ENCODE results near the gene LCN1. TPM values are rescaled to one million over a fixed set of nuclear protein-coding genes. Genes with fewer than 3 reads are reported as not detected.

The LCN1 gene
- total RNA-seq, 4 donors from 2014 or later, result not detected

GRCh38 chr9:135480071-135480939 lies 40.9 kb upstream of the LCN1 start:
- DNase-seq, result no peak
- H3K4me3 ChIP-seq, result peak overlapping the region; percentile 56 to 95 (median 82)
- no peak for TF ChIP-seq POLR2A (IDR thresholded peaks at IDR 0.05)
- no peak for TF ChIP-seq CTCF (IDR thresholded peaks at IDR 0.05)
- intact Hi-C loops (cut with DNase I), result no loop called here
- H3K36me3 ChIP-seq, result peaks cover 0 to 21% (median 4%) of the 10 kb centered on the region in 3 donors
- WGBS, 2 donors, result 0% methylated on average over 2 of the region's 76 CpGs; no CpG with 5 or more reads in 1 of the 2 donors
- H3K9me3 ChIP-seq, result no peaks in the 10 kb centered on the region
- H3K27me3 ChIP-seq, result no peaks in the 10 kb centered on the region
- peak overlapping the region; percentile 42 to 86 (median 65) for H3K27ac ChIP-seq
- peaks cover 0 to 28% (median 13%) of the 10 kb centered on the region in 3 donors for H3K4me1 ChIP-seq

GRCh38 chr9:135480940-135481310 lies 40.3 kb upstream of the LCN1 start:
- no peaks in the 10 kb centered on the region for H3K27me3 ChIP-seq
- intact Hi-C loops (cut with DNase I), result no loop called here
- H3K36me3 ChIP-seq, result peaks cover 5 to 27% (median 10%) of the 10 kb centered on the region in 3 donors
- peaks cover 0 to 28% (median 13%) of the 10 kb centered on the region in 3 donors for H3K4me1 ChIP-seq
- H3K4me3 ChIP-seq, result peak overlapping the region; percentile 56 to 95 (median 82)
- TF ChIP-seq POLR2A (IDR thresholded peaks at IDR 0.05) (no peak), CTCF (IDR thresholded peaks at IDR 0.05) (peak in 2 of 6 experiments; percentile 11 to 24)
- WGBS, 2 donors, result 35 to 52% methylated on average over 7 to 10 of the region's 11 CpGs
- no peaks in the 10 kb centered on the region for H3K9me3 ChIP-seq
- H3K27ac ChIP-seq, result peak overlapping the region in 1 of 4 donors; percentile 73
- DNase-seq, result no peak

- H3K9me3 ChIP-seq, result no peaks in the 10 kb centered on the region
- peaks cover 0 to 28% (median 13%) of the 10 kb centered on the region in 3 donors for H3K4me1 ChIP-seq
- 66 to 69% methylated on average over 8 of the region's 8 CpGs for WGBS, 2 donors
- no peak for DNase-seq
- H3K4me3 ChIP-seq, result no peak overlapping the region
- no peak overlapping the region for H3K27ac ChIP-seq
- intact Hi-C loops (cut with DNase I), result no loop called here
- H3K36me3 ChIP-seq, result peaks cover 9 to 40% (median 16%) of the 10 kb centered on the region in 3 donors
- H3K27me3 ChIP-seq, result no peaks in the 10 kb centered on the region
- no peak for TF ChIP-seq CTCF (IDR thresholded peaks at IDR 0.05)
- TF ChIP-seq POLR2A (IDR thresholded peaks at IDR 0.05), result no peak
Measured at GRCh38 chr9:135482015-135482754, 39.1 kb upstream of the LCN1 start.

- no peaks in the 10 kb centered on the region for H3K9me3 ChIP-seq
- DNase-seq, result no peak
- intact Hi-C loops (cut with DNase I), result no loop called here
- no peaks in the 10 kb centered on the region for H3K27me3 ChIP-seq
- H3K4me1 ChIP-seq, result peaks cover 0 to 16% (median 9%) of the 10 kb centered on the region in 3 donors
- WGBS, 2 donors, result 60 to 97% methylated on average over 1 to 15 of the region's 47 CpGs
- H3K36me3 ChIP-seq, result peaks cover 16 to 65% (median 16%) of the 10 kb centered on the region in 3 donors
- H3K4me3 ChIP-seq, result no peak overlapping the region
- H3K27ac ChIP-seq, result no peak overlapping the region
- TF ChIP-seq CTCF (IDR thresholded peaks at IDR 0.05) (no peak), POLR2A (IDR thresholded peaks at IDR 0.05) (no peak)
Measured at GRCh38 chr9:135484460-135485277, 36.6 kb upstream of the LCN1 start.

Measured in esophagus squamous epithelium (tissue), 5 donors.